Vagina (tissue), 2 donors: ENCODE data around the gene ALKBH6.

ENCODE experiments used
- CTCF ChIP-seq, 3 experiments: fragments of 450-650 bp in 2 of 3; fragments of 200-600 bp in 1 of 3; sonication (generic) in 1 of 3; IDR thresholded peaks; one replicate each; pipeline ENCODE4 v1.5.1; 2017 to 2019; ENCODE audit warnings: antibody characterized with exemption in 3 of 3, mild to moderate bottlenecking in 2 of 3, moderate library complexity in 2 of 3
- POLR2A ChIP-seq, 2 donors: fragments of 450-650 bp; IDR thresholded peaks; one replicate each; pipeline ENCODE4 v1.6.1; 2017; ENCODE audit warnings: antibody characterized with exemption in 2 of 2, mild to moderate bottlenecking in 2 of 2, moderate library complexity in 2 of 2
- POLR2AphosphoS5 ChIP-seq, 2 donors: sonication (generic); formaldehyde crosslinking; IDR thresholded peaks; one replicate each; pipeline ENCODE4 v1.9.0; 2017; ENCODE audit warnings: antibody characterized with exemption in 2 of 2, mild to moderate bottlenecking in 2 of 2, low read depth in 1 of 2; ENCODE audit not compliant: insufficient read depth in 1 of 2

GRCh38 chr19:36023432-36023831 is 9.4 kb upstream of the ALKBH6 start:
- TF ChIP-seq CTCF (IDR thresholded peaks at IDR 0.05) (no peak), POLR2A (IDR thresholded peaks at IDR 0.05) (no peak), POLR2AphosphoS5 (IDR thresholded peaks at IDR 0.05; ENCODE audit: insufficient read depth in 1 of 2, low read depth in 1 of 2) (no peak)
